Loucy (cell line): ENCODE data around the gene FBXL19.
"Not testable (repeated sequence)": the region's sequence is repeated elsewhere in the genome, so short reads cannot be mapped to it uniquely, and the experiment has no call there.

Experiments
- CTCF ChIP-seq: fragments of 200-600 bp; sonication (generic); conservative IDR thresholded peaks from 2 replicates; pipeline ENCODE4 v1.5.1; 2014; ENCODE audit warnings: mild to moderate bottlenecking, antibody characterized with exemption, low read length
- EZH2phosphoT487 ChIP-seq: fragments of 200-600 bp; IDR thresholded peaks from 2 replicates; pipeline ENCODE4 v1.6.1; 2018; ENCODE audit warnings: antibody characterized with exemption, mild to moderate bottlenecking, moderate library complexity, borderline replicate concordance

DNA sequence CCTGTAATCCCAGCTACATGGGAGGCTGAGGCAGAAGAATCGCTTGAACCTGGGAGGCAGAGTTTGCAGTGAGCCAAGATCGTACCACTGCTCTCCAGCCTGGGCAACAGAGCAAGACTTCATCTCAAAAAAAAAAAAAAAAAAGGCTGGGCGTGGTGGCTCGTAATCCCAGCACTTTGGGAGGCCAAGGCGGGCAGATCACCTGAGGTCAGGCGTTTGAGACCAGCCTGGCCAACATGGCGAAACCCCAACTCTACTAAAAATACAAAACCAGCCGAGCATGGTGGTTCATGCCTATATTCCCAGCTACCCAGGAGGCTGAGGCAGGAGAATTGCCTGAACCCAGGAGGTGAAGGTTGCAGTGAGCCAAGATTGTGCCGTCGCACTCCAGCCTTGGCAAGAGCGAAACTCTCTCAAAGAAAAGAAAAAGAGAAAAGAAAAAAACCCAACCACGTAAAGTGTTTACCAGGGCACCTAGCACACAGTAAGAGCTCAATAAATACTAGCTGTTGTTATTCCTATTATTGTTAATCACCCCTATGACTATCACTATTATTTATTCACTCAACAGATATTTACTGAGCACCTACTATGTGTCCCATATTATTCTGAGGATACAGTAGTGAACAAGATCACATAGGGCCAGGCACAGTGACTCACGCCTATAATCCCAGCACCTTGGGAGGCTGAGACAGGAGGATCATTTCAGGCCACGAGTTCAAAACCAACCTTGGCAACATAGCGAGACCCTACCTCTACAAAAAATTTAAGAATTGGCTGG lies 32.1 kb upstream of the FBXL19 start:
- not testable (repeated sequence) for TF ChIP-seq CTCF, EZH2phosphoT487
